Measurements from ENCODE around the gene MINDY1.

DNA sequence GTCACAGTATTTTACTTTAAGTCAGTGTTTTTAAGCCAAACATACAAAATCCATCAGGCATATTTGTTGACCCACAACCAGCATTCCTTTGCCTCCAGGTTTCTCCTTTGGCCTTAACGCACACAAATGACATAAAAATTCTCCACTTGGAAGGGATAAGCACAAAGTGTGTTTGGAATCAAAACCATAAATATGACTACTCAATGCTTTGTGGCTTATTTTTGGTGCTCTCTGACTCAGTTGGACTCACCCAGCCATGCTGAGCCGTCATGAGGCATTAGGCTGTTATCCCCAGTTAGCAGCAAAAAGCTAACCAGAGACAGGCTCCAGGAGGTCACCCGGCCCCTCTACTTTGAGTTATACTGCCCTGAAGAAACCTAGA lies 2.5 kb upstream of the MINDY1 start:
- TF ChIP-seq, protein P1, sequence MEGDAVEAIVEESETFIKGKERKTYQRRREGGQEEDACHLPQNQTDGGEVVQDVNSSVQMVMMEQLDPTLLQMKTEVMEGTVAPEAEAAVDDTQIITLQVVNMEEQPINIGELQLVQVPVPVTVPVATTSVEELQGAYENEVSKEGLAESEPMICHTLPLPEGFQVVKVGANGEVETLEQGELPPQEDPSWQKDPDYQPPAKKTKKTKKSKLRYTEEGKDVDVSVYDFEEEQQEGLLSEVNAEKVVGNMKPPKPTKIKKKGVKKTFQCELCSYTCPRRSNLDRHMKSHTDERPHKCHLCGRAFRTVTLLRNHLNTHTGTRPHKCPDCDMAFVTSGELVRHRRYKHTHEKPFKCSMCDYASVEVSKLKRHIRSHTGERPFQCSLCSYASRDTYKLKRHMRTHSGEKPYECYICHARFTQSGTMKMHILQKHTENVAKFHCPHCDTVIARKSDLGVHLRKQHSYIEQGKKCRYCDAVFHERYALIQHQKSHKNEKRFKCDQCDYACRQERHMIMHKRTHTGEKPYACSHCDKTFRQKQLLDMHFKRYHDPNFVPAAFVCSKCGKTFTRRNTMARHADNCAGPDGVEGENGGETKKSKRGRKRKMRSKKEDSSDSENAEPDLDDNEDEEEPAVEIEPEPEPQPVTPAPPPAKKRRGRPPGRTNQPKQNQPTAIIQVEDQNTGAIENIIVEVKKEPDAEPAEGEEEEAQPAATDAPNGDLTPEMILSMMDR (IDR thresholded peaks at IDR 0.05), result no peak
- no peak for TF ChIP-seq POLR2A (IDR thresholded peaks at IDR 0.05)
